ENCODE results near the gene UFD1.
A peak's percentile ranks its signal among the peaks of the same experiment; 100 is the strongest.
"Not testable (repeated sequence)": the region's sequence is repeated elsewhere in the genome, so short reads cannot be mapped to it uniquely, and the experiment has no call there.

Gene UFD1

DNA sequence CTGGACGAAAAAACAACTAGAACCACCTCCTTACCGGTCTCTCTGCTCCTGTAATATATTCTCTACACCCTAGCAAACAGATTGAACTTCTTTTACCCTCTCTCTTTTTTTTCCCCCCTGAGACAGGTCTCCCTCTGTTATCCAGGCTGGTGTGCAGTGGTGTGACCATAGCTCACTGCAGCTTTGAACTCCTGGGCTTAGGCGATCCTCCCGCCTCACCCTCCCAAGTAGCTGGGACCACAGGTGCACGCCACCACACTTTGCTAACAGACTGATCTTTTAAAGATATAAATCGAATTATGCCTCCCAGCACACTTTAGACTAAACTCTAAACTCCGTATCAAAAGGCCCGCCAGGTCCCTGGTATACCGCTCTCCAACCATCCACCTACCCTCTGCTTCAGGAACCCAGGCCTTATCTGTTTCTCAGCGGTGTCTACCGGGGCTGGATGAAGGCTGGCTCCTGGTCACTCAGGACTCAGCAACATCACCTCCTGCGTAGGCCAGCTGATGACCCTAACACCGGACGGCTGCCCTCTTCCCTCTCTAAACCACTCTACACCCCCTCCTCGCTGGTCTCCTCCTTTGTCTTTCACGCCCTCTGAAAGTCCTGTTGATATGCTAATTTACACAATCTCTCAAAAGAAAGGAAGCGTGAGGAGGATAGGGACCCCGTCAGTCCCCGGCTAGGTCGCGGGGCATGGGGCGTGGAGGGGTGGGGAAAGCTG lies 32.2 kb downstream of the UFD1 start:
- DNase-seq, result peak; percentile 7

DNA sequence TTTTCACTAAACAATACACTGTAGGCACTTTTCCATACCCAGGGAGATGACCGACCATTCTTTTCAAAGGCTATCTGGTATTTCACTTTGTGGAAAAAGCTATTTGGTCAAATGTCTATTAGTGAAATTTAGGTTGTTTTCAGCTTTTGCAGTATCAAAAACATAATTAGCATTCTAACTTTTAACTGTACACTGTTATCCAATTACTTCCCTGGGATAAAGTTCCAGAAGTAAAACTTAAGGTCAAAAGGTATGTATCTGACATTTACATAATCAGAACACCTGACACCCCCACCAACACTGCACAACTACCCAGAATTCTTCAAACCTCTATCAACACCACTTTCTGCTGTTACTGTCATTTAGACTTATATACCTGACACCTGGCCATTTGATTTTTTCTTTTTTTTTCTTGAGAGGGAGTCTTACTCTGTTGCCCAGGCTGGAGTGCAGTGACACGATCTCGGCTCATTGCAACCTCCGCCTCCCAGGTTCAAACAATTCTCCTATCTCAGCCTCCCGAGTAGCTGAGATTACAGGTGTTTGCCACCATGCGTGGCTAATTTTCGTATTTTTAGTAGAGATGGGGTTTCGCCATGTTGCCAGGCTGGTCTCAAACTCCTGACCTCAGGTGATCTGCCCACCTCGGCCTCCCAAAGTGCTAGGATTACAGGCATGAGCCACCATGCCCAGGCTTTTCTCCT lies 33.6 kb downstream of the UFD1 start:
- not testable (repeated sequence) for DNase-seq

- no peak for DNase-seq
These were observed 35.3 kb downstream of the UFD1 start for GRCh38 chr22:19443544-19444211.

DNA sequence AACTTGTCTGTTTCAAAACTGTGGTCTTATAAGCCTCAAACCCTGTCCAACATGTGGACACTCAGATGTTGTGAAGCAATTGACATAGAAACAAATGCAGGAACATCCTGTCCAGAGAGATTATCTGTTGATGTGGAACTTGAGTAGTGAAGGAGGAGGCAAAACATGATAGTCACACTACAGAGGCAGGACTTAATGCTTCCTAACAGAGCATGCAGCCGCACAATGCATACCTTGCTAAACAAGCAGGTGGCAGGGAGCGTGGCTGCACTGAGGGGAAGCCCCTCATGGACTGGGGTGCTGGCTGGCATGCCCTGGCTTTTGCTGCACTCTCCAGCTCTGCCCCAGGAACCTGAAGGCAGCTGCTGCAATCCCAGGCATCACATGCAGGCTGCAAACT lies 36.8 kb downstream of the UFD1 start:
- no peak for DNase-seq

DNA sequence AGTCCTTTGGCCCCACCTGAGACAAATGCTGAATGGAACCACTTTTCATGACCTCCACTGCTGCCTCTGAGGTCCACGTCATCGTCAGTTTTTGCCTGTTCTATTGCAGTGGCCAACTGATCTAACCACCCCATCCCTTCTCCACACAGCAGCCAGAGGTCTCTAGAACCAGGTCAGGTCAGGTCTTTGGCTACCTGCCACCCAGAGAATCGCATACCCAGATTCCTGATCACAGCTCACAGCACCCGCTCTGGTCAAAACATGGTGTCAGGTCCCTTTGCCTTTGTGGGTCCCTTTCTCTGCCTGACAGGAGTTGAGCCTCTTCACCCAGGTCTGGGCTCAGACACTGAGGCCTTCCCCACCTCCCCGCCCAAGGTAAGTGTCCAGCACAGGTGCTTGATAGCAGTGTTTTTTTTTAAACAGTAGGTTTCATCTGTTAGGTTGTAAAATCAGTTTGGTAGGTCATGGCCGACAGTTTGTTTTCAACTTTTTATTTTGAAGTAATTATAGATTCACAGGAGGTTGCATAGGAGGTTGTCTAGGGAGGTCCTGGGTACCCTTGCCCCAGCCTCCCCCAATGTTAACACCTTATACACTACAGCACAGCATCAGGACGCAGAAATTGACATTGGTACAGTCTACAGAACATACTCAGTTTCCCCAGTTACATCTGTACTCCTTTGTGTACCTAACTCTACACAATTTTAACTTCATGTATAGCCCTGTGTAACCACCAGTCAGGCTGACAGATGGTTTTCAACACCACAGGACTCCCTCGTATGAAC lies 38.4 kb downstream of the UFD1 start:
- DNase-seq, result no peak

GRCh38 chr22:19438298-19438697 lies 40.7 kb downstream of the UFD1 start:
- no peak for DNase-seq

GRCh38 chr22:19436444-19437161 lies 42.4 kb downstream of the UFD1 start:
- DNase-seq, result not testable (repeated sequence)

DNA sequence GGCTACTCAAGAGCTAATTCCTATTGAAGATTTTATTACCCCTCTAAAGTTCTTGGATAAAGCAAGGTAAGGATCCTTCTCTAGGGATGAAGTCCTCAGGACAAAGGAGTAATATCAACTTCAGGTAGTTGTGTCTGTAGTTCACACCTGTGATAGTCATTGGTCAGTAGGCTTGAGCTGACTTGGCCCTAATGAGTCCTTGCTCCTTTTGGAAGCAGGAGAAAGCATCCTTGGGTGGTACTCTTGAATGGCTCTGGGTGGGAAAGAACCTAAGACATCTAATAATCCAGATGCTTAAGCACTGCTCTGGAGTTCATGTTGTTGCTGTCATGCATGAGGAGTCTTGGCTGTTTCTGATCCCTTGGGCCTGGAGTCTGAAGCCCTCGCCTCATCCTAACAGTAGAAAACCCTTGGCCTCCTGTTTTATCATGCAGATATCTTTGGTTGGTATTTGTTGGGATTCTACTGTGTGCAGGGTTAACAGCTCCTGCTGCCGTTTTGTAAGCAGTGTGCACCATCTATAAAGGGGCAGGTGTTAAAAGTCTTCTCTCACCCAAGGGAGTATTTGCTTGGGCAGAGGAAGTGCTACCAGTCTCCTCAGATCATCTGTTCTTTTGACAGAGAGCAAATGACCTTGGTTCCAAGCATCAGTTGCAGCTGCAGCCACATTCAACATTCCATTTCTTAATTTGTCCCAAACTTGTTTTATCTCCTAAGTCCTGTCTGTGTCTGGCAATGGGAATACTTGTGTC lies 44.0 kb downstream of the UFD1 start:
- DNase-seq, result no peak

DNA sequence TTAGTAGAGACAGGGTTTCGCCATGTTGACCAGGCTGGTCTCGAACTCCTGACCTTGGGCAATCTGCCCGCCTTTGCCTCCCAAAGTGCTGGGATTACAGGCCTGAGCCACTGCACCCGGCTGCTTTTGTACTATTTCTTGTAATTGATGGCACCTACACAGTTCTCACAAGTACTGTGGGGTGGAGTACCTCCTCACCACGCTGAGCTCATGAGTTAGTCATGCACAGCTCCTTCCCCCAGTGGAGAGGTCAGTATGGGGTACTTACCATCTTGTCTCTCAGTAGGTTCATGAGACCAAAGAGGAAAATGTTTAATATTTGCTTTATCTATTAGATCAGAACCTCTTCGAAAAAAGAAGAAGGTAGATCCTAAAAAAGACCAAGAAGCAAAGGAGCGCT lies 44.6 kb downstream of the UFD1 start:
- no peak for DNase-seq

GRCh38 chr22:19432133-19432851 lies 46.7 kb downstream of the UFD1 start, which contains the start of gene MRPL40:
TSS of gene MRPL40 (plus strand) at chr22:19432545. CDS start at chr22:19432555, 10 bp downstream.
- DNase-seq, result peak; percentile 94

DNA sequence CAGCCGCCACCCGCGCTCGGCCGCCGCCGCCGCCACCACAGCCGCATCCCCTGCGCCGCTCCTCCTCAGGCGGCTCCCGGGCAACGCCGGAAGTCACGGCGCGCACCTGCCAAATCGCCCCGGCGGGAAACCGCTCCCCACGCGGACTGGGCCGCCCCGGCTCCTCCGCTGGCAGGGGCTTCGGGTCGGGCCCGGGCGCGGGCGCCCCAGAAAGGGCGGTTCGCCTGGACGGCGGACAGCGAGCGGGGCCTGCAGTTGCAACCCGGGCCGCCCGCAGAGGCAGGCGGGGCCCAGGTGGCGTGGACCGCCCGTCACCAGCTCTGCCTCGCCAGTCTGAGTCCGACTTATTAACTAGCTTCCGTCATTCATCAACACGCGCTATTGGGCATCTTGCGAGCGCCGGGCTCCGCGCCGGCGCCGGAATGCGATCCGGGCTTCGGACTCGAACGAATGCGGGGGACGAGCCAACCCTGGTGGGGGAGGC lies 47.3 kb downstream of the UFD1 start, which contains the start of gene HIRA:
TSS of gene HIRA (minus strand) at position 85 of the 484 bp plus-strand sequence. CDS start 257 bp downstream, outside the sequence.
- DNase-seq, result peak; percentile 83

DNA sequence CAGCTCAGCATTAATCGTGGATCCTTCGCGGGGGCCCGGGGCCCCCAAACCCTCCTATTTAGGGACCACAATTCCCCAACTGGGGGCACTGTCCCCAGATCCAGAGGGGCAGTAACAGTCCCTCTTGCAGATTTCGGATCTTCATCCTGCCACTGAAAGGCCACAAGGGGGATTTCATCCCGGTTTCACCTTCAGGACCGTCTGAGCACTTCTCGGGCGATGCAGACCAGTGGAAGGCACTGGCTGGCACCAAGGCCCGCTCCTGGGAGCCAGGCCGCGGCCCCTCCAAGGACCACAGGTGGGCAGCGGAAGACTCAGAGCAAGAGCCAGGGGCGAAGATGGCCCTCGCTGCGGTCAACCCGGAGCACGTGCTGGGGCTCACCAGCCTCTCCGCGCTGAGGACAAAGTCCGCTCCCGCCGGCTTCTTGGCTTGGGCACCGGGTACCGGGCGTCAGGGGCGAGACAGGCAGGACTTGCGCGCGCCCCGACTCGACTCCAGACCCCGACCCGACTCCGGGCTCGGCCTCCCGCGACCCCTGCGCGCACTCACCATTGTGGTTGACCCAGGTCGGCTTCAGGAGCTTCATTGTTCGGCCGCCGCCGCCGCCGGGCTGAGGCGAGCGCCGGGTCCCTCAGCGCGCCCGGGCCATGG lies 48.0 kb downstream of the UFD1 start:
- DNase-seq, result no peak

GRCh38 chr22:19429950-19430889 lies 48.8 kb downstream of the UFD1 start:
- peak; percentile 56 for DNase-seq

DNA sequence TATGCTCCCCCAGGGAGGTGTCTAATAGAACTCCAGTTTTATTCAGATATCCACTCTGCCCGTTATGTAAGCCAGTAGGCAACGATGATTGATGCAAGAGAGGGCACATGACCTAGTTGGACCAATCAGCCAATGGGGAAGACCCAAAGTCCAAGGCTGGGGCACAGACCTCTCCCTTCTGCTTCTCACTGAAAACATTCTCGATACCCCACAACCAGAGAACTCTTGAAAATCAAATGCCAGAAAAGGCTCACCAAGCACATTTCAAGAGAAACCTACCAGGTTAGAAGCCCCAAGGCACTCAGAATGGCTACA lies 54.9 kb downstream of the UFD1 start:
- DNase-seq, result no peak

DNA sequence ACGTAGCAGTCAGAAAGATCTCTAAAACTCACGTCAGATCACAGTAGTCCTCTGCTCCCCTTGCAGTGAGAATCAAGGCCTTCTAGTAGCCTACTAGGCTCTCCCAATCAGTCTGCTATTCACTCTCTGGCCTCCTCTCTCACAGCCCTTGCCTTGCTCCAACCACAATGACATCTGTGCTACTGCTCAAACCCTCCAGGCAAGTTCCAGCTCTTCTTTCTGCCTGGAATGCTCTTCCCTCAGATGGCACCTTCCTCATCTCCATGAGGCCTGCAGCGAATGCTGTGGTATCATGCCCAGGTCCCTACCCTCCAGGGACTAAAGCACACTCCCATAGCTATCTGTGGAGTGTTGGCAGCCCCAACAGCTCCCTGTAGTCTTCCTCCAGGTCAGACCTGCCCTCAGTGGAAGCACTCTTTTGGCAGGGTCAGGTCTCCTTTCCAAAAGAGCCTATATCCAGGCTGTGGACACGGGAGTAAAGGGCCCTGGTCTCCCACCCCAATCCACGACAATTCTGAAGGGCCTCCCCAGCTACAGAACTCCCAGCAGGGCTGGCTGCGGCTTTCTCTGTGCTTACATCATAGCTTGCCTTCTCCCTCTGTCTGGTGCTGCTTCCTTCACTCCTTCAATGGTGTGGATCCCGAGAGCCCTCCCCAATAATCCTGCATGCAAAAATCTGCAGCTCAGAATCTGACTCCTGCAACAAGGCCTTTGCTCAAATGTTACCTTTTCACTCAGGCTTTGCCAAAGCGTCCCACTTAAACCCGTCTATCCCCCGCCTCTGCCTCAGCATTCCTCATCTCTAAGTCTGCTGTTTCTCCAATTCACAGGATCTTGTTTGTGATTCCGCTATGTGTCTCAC lies 56.3 kb downstream of the UFD1 start:
- DNase-seq, result no peak

DNA sequence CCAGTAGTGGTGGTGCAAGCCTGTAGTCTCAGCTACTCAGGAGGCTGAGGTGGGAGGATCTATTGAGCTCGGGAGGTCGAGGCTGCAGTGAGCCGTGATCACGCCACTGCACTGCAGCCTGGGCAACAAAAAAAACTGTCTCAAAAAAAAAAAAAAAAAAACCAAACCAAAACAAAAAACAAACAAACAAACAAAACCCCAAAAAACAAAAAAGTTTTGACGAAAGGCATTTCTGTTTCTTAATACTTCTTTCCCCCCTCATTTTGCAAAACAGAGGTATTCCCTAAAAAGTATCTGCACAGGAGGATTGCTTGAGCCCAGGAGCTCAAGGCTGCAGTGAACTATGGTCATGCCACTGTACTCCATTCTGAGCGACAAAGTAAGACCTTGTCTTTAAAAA lies 58.7 kb downstream of the UFD1 start:
- DNase-seq, result no peak

DNA sequence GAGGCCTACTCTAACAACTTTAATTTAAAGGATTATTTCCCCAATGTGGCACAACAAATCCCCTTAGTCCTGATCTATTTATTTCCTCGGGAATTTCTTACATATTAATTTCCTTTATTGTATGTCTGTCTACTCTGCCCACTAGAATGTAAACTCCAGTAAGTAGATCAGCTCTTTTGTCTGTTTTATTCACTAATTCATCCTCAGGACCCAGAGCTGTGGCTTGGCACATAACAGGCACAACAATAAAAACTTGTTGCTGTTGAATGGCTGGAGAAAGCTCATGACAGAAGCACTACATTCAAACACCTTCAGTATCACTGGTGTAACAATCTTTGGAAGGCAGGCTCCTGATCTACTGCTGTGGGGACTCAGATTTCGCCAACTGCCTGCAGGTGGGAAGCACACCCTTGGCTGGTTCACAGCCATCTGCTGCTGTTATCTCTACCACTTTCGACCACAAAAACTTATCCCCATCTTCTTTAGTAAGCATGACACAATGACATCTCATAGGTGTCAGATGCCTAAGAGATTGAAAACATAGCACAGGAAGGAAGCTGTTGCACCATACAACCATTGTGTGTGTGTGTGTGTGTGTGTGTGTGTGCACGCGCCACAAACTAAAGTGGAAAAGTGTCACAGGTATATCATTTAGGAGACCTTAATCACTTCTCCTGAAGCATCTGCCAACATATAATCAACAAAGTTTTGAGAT lies 59.4 kb downstream of the UFD1 start:
- DNase-seq, result peak; percentile 49
